A673 (cell line): ENCODE data around the gene HOXB3. TPM values are rescaled to one million over a fixed set of nuclear protein-coding genes. Genes with fewer than 3 reads are reported as not detected.

Experiments used
- BruUV-seq: library from RNA; stranded (reverse); fragments of 400-500 nt; replicated peaks from 2 replicates; lab custom pipeline; 2021; lab: Mats Ljungman, UMichigan
- CTCF ChIA-PET: fragments of 300-600 bp; sonication (Branson Sonifier 250); formaldehyde crosslinking; loops from one replicate; lab custom pipeline; 2022; ENCODE audit warnings: antibody characterized with exemption; lab: Charles Lee
- POLR2A ChIA-PET: fragments of 300-600 bp; sonication (Branson Sonifier 250); formaldehyde crosslinking; loops from one replicate; lab custom pipeline; 2022; ENCODE audit warnings: antibody characterized with exemption; ENCODE audit not compliant: low non-redundant PET; lab: Charles Lee
- DNase-seq: peaks from one replicate; pipeline ENCODE4 v3.0.0-alpha.2; 2015; ENCODE audit warnings: low spot score
- H3K27ac ChIP-seq: fragments of 200-600 bp; sonication (generic); 2 replicates; pipeline ENCODE4 v1.5.1; 2016; ENCODE audit warnings: mixed run types, low read depth, mild to moderate bottlenecking, mixed read lengths, antibody characterized with exemption, low read length; ENCODE audit not compliant: poor library complexity, severe bottlenecking
- H3K27me3 ChIP-seq: fragments of 200-600 bp; sonication (generic); replicated peaks from 2 replicates; pipeline ENCODE4 v1.6.1; 2017; ENCODE audit warnings: mixed run types, low read depth, mild to moderate bottlenecking, mixed read lengths, antibody characterized with exemption, low read length; ENCODE audit not compliant: insufficient read depth, poor library complexity
- H3K36me3 ChIP-seq: fragments of 200-600 bp; sonication (generic); 2 replicates; pipeline ENCODE4 v1.6.1; 2016; ENCODE audit warnings: mixed run types, mild to moderate bottlenecking, mixed read lengths, antibody characterized with exemption, low read length; ENCODE audit not compliant: insufficient read depth, poor library complexity, severe bottlenecking
- H3K4me1 ChIP-seq: fragments of 200-600 bp; sonication (generic); 2 replicates; pipeline ENCODE4 v1.6.1; 2017; ENCODE audit warnings: mixed run types, mild to moderate bottlenecking, mixed read lengths, antibody characterized with exemption, low read length; ENCODE audit not compliant: insufficient read depth, poor library complexity, severe bottlenecking
- H3K4me3 ChIP-seq: fragments of 200-600 bp; sonication (generic); 2 replicates; pipeline ENCODE4 v1.5.1; 2016; ENCODE audit warnings: low read depth, mixed run types, mild to moderate bottlenecking, mixed read lengths, low read length; ENCODE audit not compliant: poor library complexity, severe bottlenecking
- H3K9me3 ChIP-seq: fragments of 200-600 bp; sonication (generic); 2 replicates; pipeline ENCODE4 v1.6.1; 2016; ENCODE audit warnings: mixed run types, low read depth, mild to moderate bottlenecking, mixed read lengths, antibody characterized with exemption, low read length; ENCODE audit not compliant: poor library complexity, severe bottlenecking
- CTCF ChIP-seq: fragments of 300-800, 200-600 bp; sonication (generic); conservative IDR thresholded peaks from 2 replicates; pipeline ENCODE4 v1.5.1; 2017; ENCODE audit warnings: low read depth, mild to moderate bottlenecking, antibody characterized with exemption, low read length, moderate library complexity, mixed read lengths
- EZH2 ChIP-seq: fragments of 200-600 bp; sonication (generic); IDR thresholded peaks from 2 replicates; pipeline ENCODE4 v1.6.1; 2017; ENCODE audit warnings: borderline replicate concordance, low read depth, mild to moderate bottlenecking, mixed read lengths, antibody characterized with exemption, low read length; ENCODE audit not compliant: poor library complexity, severe bottlenecking
- intact Hi-C: fragments of 100-400 bp; cut with micrococcal nuclease; formaldehyde crosslinking; loops from one replicate; pipeline ENCODE4 v1.10.0; 2022; ENCODE audit not compliant: unreplicated experiment
- total RNA-seq: library from RNA; stranded (reverse); gene quantifications from 2 replicates; pipeline ENCODE4 v1.2.3, GENCODE V29; 2021

The HOXB3 gene
- total RNA-seq, 1 experiment from 2014 or later: 40.7 TPM

GRCh38 chr17:48577946-48578615, 12.0 kb downstream of the HOXB3 start, which contains the start of gene HOXB4:
Gene HOXB4, minus strand, starts transcription at chr17:48578350. Its CDS starts 31 bp downstream, at chr17:48578319.
- CTCF ChIA-PET: interaction anchor here (0.6 kb wide), 1 partner anchor 207 kb away, joined by 3 read pairs; no protein-coding TSS in a partner anchor
- no peaks in the 10 kb centered on the region for H3K27me3 ChIP-seq
- H3K36me3 ChIP-seq: no peaks in the 10 kb centered on the region
- H3K4me1 ChIP-seq: peaks cover 40% of the 10 kb centered on the region
- intact Hi-C loops: loop anchor here (2.0 kb wide), 1 partner anchor 35 kb away; no protein-coding TSS in a partner anchor
- POLR2A ChIA-PET: no interaction called here
- peak within 1 kb of the TSS; percentile 57 for H3K4me3 ChIP-seq
- TF ChIP-seq CTCF (no peak), EZH2 (no peak)
- H3K9me3 ChIP-seq: no peaks in the 10 kb centered on the region
- peak; percentile 89 for DNase-seq
- BruUV-seq: no TSS peak
- H3K27ac ChIP-seq: peak within 1 kb of the TSS; percentile 79

- no peaks in the 10 kb centered on the region for H3K27me3 ChIP-seq
- peak; percentile 69 for DNase-seq
- TF ChIP-seq EZH2 (no peak), CTCF (no peak)
- H3K27ac ChIP-seq: peak overlapping the region; percentile 49
- H3K4me3 ChIP-seq: peak overlapping the region; percentile 57
- POLR2A ChIA-PET: interaction anchor here (0.6 kb wide), 1 partner anchor 253 kb away, joined by 6 read pairs; no protein-coding TSS in a partner anchor
- H3K9me3 ChIP-seq: no peaks in the 10 kb centered on the region
- H3K4me1 ChIP-seq: peaks cover 40% of the 10 kb centered on the region
- intact Hi-C loops: loop anchor here (2.0 kb wide), 1 partner anchor 35 kb away; no protein-coding TSS in a partner anchor
- no TSS peak for BruUV-seq
- CTCF ChIA-PET: interaction anchor here (0.6 kb wide), 2 partner anchors 56 to 206 kb away, joined by 3 to 5 read pairs; no protein-coding TSS in a partner anchor
- H3K36me3 ChIP-seq: no peaks in the 10 kb centered on the region
Measured at GRCh38 chr17:48577330-48577945, 12.6 kb downstream of the HOXB3 start.

GRCh38 chr17:48576479-48577309, 13.3 kb downstream of the HOXB3 start:
- ChIA-PET CTCF (no interaction called here), POLR2A (no interaction called here)
- Histone ChIP-seq H3K4me3 (peak overlapping the region; percentile 57), H3K27me3 (no peaks in the 10 kb centered on the region), H3K27ac (peak overlapping the region; percentile 49), H3K4me1 (peaks cover 38% of the 10 kb centered on the region), H3K9me3 (no peaks in the 10 kb centered on the region), H3K36me3 (no peaks in the 10 kb centered on the region)
- DNase-seq: peak; percentile 71
- TF ChIP-seq CTCF (no peak), EZH2 (no peak)
- no TSS peak for BruUV-seq
- intact Hi-C loops: loop anchor here (2.0 kb wide), 1 partner anchor 34 kb away; no protein-coding TSS in a partner anchor
